Suprapubic skin (tissue), 4 donors: ENCODE measurements around the gene OSMR. TPM values are rescaled to one million over a fixed set of nuclear protein-coding genes. Genes with fewer than 3 reads are reported as not detected.

ENCODE experiments used
- DNase-seq, 2 donors: peaks; one replicate each; pipeline ENCODE4 v3.0.0-alpha.2; 2019; ENCODE audit warnings: low spot score in 2 of 2
- H3K27ac ChIP-seq: fragments of 200-600 bp; sonication (generic); one replicate; pipeline ENCODE4 v1.5.1; 2019
- H3K27me3 ChIP-seq: fragments of 200-600 bp; sonication (generic); one replicate; pipeline ENCODE4 v1.5.1; 2019
- H3K36me3 ChIP-seq: fragments of 200-600 bp; sonication (generic); one replicate; pipeline ENCODE4 v1.5.1; 2019
- H3K4me1 ChIP-seq: fragments of 200-600 bp; sonication (generic); one replicate; pipeline ENCODE4 v1.5.1; 2019
- H3K4me3 ChIP-seq: fragments of 200-600 bp; sonication (generic); one replicate; pipeline ENCODE4 v1.5.1; 2019; ENCODE audit warnings: mild to moderate bottlenecking
- H3K9me3 ChIP-seq: fragments of 200-600 bp; sonication (generic); one replicate; pipeline ENCODE4 v1.5.1; 2019
- CTCF ChIP-seq, 2 donors: fragments of 200-600 bp in 1 of 2; fragments of 450-650 bp in 1 of 2; sonication (generic) in 1 of 2; IDR thresholded peaks; one replicate each; pipeline ENCODE4 v1.5.1; 2016 to 2019; ENCODE audit warnings: antibody characterized with exemption in 2 of 2, mild to moderate bottlenecking in 1 of 2, moderate library complexity in 1 of 2
- EP300 ChIP-seq: sonication (generic); formaldehyde crosslinking; IDR thresholded peaks from one replicate; pipeline ENCODE4 v1.6.1; 2017; ENCODE audit warnings: antibody characterized with exemption
- POLR2A ChIP-seq, 2 donors: fragments of 450-650 bp; IDR thresholded peaks; one replicate each; pipeline ENCODE4 v1.6.1; 2017; ENCODE audit warnings: antibody characterized with exemption in 2 of 2, mild to moderate bottlenecking in 2 of 2, moderate library complexity in 2 of 2
- POLR2AphosphoS5 ChIP-seq, 3 donors: sonication (generic); formaldehyde crosslinking; IDR thresholded peaks; one replicate each; pipeline ENCODE4 v1.6.1; 2017; ENCODE audit warnings: antibody characterized with exemption in 3 of 3
- WGBS: methylation state at CpG from one replicate; pipeline ENCODE4 v1.1.5; 2018; 5-methylcytosine and 5-hydroxymethylcytosine counted together
- total RNA-seq, 4 donors: library from RNA; depleted of rRNA; stranded (reverse); fragments of >200 nt; gene quantifications; one replicate each; pipeline ENCODE4 v1.1.0, GENCODE V29; 2016

OSMR gene
- total RNA-seq, 4 donors from 2014 or later, result 20.0 to 44.3 (median 22.0) TPM

DNA sequence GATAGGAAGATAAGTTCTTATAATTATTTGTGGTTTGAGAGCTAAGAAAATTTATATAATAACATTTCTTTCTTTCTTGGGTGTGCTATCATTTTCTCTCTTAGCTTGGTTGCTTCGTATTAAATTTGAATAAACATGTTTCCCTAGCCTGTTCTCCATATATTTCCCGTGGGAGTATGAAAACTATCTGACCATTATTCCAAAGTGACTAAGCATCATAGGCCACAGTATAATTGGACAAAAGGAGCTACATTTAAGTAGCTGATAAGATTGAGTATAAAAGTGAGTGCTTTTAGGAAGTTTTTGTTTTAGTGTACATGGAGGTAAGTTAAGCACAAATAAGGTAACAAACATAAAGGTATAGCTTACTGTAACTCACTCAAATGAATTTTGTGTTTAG lies 8.4 kb upstream of the OSMR start:
- no peak for DNase-seq
- 66% methylated on average over 2 of the region's 2 CpGs for WGBS
- no peaks in the 10 kb centered on the region for H3K9me3 ChIP-seq
- TF ChIP-seq POLR2AphosphoS5 (IDR thresholded peaks at IDR 0.05), result no peak
- TF ChIP-seq POLR2A (IDR thresholded peaks at IDR 0.05), result no peak
- TF ChIP-seq CTCF (IDR thresholded peaks at IDR 0.05), result no peak
- TF ChIP-seq EP300, result no peak
- peaks cover 4% of the 10 kb centered on the region for H3K36me3 ChIP-seq
- no peaks in the 10 kb centered on the region for H3K27me3 ChIP-seq
- no peak overlapping the region for H3K4me3 ChIP-seq
- H3K4me1 ChIP-seq, result peaks cover 5% of the 10 kb centered on the region
- no peak overlapping the region for H3K27ac ChIP-seq

DNA sequence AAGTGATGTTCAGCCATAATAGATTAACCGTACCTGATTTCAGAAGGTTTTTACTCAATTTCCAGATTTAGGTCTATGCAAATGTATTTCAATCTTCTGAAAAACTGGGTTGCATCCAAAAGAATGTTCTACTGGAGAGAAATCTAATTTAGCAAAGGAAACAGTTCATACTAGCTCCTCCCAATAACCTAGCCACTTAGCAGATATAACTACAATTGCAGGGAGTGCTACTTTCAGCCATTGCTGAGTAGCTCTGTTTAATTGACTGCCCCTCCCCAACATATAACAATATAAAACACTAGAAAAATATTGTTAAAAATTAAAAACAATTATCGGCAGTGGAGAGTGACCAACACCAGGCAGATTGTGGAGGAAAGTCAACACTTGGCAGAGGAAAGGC lies 7.9 kb upstream of the OSMR start:
- TF ChIP-seq POLR2AphosphoS5 (IDR thresholded peaks at IDR 0.05) (no peak), EP300 (no peak), POLR2A (IDR thresholded peaks at IDR 0.05) (no peak), CTCF (IDR thresholded peaks at IDR 0.05) (no peak)
- Histone ChIP-seq H3K4me3 (no peak overlapping the region), H3K36me3 (peaks cover 4% of the 10 kb centered on the region), H3K9me3 (no peaks in the 10 kb centered on the region), H3K4me1 (peaks cover 5% of the 10 kb centered on the region), H3K27me3 (no peaks in the 10 kb centered on the region), H3K27ac (no peak overlapping the region)
- DNase-seq, result no peak
- WGBS, result 92% methylated on average over 2 of the region's 2 CpGs

GRCh38 chr5:38843665-38844064 lies 2.1 kb upstream of the OSMR start:
- WGBS, result 68% methylated on average over 1 of the region's 1 CpG
- DNase-seq, result no peak
- no peak overlapping the region for H3K27ac ChIP-seq
- H3K27me3 ChIP-seq, result no peaks in the 10 kb centered on the region
- TF ChIP-seq EP300 (no peak), POLR2A (IDR thresholded peaks at IDR 0.05) (no peak), CTCF (IDR thresholded peaks at IDR 0.05) (no peak), POLR2AphosphoS5 (IDR thresholded peaks at IDR 0.05) (no peak)
- peaks cover 4% of the 10 kb centered on the region for H3K36me3 ChIP-seq
- no peak overlapping the region for H3K4me3 ChIP-seq
- no peaks in the 10 kb centered on the region for H3K9me3 ChIP-seq
- H3K4me1 ChIP-seq, result peaks cover 26% of the 10 kb centered on the region

DNA sequence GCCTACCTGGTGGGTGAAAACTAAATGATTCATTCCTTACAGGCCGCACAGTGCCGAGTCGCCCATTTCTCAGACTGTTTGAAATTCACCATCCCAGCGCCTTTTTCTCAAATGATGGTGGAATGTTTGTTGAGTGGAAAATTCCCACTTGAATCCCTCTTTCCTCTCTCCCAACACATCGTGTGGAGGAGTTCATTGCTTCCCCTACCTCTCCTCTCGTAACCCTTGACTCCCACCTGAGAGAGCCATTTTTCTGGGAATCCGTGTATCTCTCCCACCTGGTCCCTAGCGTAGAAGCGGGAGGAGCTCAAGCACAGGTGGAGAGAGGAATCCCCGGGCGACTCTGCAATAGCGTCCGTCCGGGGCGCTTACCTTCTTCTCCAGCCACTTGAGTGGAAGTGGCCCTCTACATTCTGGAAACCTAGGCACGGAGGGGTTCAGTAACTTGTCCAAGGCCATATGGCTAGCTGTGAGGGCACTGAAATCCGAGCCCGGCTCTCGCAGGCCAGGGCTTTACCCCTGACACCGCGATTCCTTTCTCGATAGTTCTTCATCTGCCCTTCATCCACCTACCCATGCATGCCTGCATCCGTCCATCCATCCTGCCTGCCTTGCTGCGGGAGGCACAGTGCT lies 683 bp downstream of the OSMR start:
- Histone ChIP-seq H3K4me3 (peak overlapping the region; percentile 79), H3K36me3 (peaks cover 4% of the 10 kb centered on the region), H3K4me1 (peaks cover 30% of the 10 kb centered on the region), H3K27ac (peak overlapping the region; percentile 94), H3K27me3 (no peaks in the 10 kb centered on the region), H3K9me3 (no peaks in the 10 kb centered on the region)
- TF ChIP-seq CTCF (IDR thresholded peaks at IDR 0.05) (no peak), POLR2AphosphoS5 (IDR thresholded peaks at IDR 0.05) (no peak), POLR2A (IDR thresholded peaks at IDR 0.05) (no peak), EP300 (no peak)
- WGBS, result 18% methylated on average over 23 of the region's 24 CpGs
- no peak for DNase-seq

- Histone ChIP-seq H3K4me1 (peaks cover 30% of the 10 kb centered on the region), H3K36me3 (no peaks in the 10 kb centered on the region), H3K9me3 (no peaks in the 10 kb centered on the region), H3K27me3 (no peaks in the 10 kb centered on the region), H3K27ac (peak overlapping the region; percentile 94), H3K4me3 (peak overlapping the region; percentile 79)
- 53% methylated on average over 9 of the region's 9 CpGs for WGBS
- DNase-seq, result no peak
- TF ChIP-seq POLR2A (IDR thresholded peaks at IDR 0.05) (no peak), CTCF (IDR thresholded peaks at IDR 0.05) (no peak), POLR2AphosphoS5 (IDR thresholded peaks at IDR 0.05) (no peak), EP300 (no peak)
Measured at GRCh38 chr5:38847559-38848347, 1.9 kb downstream of the OSMR start.
